GM18861 (cell line): Measurements from ENCODE around the gene PCDHA12.
"Not testable (repeated sequence)": the region's sequence is repeated elsewhere in the genome, so short reads cannot be mapped to it uniquely, and the experiment has no call there.

Source experiments
- ATAC-seq: cut with Tn5 transposase; IDR thresholded peaks from one replicate; pipeline ENCODE4 v1.9.1; 2021; ENCODE audit not compliant: unreplicated experiment

PCDHA12 gene

DNA sequence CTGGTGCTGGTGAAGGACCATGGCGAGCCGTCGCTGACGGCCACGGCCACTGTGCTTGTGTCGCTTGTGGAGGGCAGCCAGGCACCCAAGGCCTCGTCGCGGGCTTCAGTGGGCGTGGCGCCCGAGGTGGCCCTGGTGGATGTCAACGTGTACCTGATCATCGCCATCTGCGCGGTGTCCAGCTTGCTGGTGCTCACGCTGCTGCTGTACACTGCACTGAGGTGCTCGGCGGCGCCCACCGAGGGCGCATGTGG lies 17.2 kb upstream of the PCDHA12 start:
- ATAC-seq = no peak

DNA sequence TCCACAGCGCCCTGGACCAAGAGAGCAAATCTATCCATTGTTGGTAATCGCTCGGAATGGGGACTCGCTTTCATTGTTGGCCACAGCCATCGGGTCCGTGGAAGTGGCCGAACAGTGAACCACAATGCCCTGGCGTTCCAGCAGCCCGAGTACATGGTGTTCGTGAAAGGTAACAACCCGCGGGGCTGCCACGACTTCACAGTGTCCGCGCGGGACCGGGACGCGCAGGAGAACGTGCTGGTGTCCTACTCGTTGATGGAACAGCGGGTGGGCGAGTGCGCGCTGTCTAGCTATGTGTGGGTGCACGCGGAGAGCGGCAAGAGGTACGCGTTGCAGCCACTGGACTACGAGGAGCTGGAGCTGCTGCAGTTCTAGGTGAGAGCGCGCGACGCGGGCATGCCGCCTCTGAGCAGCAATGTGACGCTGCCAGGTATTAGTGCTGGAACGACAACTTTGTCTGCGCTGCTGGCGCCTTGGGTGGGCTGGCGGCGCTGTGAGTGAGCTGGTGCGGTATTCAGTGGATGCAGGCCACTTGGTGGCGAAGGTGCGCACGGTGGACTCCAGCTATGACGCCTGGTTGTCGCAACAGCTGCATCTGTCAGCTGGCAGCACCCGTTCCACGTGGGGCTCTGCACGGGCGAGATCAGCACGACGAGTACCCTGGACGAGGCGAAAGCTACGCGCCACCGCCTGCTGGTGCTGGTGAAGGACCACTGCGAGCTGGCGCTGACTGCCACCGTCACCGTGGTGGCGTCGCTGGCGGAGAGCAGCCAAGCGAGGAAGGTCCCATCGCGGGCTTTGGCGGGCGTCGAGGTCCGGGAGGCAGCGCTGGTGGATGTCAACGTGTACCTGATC lies 12.4 kb upstream of the PCDHA12 start:
- no peak for ATAC-seq

DNA sequence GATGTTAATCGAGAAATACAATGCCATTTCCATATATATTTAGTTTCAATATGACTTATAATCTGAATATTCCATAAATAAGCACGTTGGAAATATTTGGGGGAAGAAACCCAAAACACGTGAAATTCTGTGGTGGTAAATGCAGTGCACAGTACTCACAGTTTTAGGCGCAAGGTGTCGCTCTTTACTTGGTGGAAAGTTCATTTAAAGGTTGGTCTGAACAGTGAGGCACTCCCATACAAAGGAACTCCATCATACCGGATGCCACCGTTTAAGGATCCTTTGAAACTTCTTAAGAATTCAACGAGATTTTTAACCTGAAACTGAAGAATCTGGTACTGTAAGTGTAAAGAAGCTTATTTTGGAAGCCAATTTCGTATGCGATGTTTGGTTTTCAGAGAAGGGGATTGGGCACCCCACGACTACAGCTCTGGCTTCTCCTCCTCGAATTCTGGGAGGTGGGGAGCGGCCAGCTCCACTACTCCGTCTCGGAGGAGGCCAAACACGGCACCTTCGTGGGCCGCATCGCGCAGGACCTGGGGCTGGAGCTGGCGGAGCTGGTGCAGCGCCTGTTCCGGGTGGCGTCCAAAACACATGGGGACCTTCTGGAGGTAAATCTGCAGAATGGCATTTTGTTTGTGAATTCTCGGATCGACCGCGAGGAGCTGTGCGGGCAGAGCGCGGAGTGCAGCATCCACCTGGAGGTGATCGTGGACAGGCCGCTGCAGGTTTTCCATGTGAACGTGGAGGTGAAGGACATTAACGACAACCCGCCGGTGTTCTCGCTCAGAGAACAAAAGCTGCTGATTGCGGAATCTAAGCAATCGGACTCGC lies 6.2 kb upstream of the PCDHA12 start, which contains the start of gene PCDHA11:
PCDHA11 (plus strand) TSS at position 237 of the 834 bp plus-strand sequence; CDS start at position 384, 147 bp downstream.
- no peak for ATAC-seq

DNA sequence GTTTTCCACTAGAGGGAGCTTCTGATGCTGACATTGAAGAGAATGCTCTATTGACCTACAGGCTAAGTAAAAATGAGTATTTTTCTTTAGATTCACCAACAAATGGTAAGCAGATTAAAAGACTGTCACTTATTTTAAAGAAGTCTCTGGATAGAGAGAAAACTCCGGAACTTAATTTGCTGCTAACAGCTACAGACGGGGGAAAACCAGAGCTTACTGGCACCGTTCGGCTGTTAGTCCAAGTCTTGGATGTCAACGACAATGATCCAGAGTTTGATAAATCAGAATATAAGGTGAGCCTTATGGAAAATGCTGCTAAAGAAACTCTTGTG lies 5.6 kb upstream of the PCDHA12 start:
- no peak for ATAC-seq

DNA sequence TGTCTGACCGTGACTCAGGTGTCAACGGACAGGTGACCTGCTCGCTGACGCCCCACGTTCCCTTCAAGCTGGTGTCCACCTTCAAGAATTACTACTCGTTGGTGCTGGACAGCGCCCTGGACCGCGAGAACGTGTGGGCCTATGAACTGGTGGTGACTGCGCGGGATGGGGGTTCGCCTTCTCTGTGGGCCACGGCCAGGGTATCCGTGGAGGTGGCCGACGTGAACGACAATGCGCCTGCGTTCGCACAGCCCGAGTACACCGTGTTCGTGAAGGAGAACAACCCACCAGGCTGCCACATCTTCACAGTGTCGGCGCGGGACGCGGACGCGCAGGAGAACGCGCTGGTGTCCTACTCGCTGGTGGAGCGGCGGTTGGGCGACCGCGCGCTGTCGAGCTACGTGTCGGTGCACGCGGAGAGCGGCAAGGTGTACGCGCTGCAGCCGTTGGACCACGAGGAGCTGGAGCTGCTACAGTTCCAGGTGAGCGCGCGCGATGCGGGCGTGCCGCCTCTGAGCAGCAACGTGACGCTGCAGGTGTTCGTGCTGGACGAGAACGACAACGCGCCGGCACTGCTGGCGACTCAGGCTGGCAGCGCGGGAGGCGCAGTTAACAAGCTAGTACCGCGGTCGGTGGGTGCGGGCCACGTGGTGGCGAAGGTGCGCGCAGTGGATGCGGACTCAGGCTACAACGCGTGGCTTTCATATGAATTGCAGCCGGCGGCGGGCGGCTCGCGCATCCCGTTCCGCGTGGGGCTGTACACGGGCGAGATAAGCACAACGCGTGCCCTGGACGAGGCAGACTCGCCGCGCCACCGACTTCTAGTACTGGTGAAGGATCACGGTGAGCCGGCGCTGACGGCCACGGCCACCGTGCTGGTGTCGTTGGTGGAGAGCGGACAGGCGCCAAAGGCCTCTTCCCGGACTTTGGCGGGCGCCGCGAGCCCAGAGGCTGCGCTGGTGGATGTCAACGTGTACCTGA lies 4.6 kb upstream of the PCDHA12 start:
- no peak for ATAC-seq

DNA sequence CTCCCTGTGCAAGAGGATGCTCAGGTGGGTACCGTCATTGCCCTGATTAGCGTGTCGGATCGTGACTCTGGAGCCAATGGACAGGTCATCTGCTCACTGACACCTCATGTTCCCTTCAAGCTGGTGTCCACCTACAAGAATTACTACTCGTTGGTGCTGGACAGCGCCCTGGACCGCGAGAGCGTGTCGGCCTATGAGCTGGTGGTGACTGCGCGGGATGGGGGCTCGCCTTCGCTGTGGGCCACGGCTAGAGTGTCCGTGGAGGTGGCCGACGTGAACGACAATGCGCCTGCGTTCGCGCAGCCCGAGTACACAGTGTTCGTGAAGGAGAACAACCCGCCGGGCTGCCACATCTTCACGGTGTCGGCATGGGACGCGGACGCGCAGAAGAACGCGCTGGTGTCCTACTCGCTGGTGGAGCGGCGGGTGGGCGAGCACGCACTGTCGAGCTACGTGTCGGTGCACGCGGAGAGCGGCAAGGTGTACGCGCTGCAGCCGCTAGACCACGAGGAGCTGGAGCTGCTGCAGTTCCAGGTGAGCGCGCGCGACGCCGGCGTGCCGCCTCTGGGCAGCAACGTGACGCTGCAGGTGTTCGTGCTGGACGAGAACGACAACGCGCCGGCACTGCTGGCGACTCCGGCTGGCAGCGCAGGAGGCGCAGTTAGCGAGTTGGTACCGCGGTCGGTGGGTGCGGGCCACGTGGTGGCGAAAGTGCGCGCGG lies 1.6 kb downstream of the PCDHA12 start:
- not testable (repeated sequence) for ATAC-seq

DNA sequence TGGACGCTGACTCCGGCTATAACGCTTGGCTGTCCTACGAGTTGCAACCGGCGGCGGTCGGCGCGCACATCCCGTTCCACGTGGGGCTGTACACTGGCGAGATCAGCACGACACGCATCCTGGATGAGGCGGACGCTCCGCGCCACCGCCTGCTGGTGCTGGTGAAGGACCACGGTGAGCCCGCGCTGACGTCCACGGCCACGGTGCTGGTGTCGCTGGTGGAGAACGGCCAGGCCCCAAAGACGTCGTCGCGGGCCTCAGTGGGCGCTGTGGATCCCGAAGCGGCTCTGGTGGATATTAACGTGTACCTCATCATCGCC lies 2.1 kb downstream of the PCDHA12 start:
- no peak for ATAC-seq

DNA sequence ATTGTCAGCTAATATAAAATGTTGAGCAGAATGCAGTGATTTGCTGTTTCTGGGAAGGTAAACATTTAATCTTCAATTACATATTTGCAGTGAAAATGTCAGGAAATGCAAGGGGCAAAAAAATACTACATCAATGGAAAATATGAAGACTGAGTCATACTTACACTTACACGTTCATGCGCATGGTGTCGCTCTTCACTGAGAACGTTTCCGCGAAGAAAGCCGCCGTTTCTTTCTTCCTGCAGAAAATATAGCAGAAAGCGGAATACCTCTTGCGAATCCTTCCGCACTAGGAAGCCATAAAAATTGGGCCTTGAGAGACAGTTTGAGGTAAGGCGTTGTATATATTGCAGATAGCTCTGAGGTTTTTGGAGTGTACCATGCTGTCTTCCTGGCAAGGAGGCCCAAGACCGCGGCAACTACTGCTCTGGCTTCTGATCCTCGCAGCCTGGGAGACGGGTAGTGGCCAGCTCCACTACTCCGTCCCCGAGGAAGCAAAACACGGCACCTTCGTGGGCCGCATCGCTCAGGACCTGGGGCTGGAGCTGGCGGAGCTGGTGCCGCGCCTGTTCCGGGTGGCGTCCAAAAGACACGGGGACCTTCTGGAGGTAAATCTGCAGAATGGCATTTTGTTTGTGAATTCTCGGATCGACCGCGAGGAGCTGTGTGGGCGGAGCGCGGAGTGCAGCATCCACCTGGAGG lies 6.9 kb downstream of the PCDHA12 start, which contains the start of gene PCDHA13:
PCDHA13 (plus strand) TSS at position 236 of the 702 bp plus-strand sequence; CDS start at position 381, 145 bp downstream.
- ATAC-seq = no peak

DNA sequence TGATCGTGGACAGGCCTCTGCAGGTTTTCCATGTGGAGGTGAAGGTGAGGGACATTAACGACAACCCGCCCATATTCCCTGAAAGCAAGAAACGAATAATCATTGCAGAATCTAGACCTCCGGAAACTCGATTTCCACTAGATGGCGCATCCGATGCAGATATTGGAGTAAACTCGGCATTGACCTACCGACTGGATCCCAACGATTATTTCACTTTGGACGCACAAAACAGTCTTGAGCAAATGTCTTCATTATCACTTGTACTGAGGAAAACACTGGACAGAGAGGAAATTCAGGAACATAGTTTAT lies 7.4 kb downstream of the PCDHA12 start:
- ATAC-seq = no peak

DNA sequence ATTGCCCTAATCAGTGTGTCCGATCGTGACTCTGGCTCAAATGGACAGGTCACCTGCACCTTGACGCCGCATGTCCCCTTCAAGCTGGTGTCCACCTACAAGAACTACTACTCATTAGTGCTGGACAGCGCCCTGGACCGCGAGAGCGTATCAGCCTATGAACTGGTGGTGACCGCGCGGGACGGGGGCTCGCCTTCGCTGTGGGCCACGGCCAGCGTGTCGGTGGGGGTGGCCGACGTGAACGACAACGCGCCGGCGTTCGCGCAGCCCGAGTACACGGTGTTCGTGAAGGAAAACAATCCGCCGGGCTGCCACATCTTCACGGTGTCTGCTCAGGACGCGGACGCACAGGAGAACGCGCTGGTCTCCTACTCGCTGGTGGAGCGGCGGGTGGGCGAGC lies 8.3 kb downstream of the PCDHA12 start:
- no peak for ATAC-seq

DNA sequence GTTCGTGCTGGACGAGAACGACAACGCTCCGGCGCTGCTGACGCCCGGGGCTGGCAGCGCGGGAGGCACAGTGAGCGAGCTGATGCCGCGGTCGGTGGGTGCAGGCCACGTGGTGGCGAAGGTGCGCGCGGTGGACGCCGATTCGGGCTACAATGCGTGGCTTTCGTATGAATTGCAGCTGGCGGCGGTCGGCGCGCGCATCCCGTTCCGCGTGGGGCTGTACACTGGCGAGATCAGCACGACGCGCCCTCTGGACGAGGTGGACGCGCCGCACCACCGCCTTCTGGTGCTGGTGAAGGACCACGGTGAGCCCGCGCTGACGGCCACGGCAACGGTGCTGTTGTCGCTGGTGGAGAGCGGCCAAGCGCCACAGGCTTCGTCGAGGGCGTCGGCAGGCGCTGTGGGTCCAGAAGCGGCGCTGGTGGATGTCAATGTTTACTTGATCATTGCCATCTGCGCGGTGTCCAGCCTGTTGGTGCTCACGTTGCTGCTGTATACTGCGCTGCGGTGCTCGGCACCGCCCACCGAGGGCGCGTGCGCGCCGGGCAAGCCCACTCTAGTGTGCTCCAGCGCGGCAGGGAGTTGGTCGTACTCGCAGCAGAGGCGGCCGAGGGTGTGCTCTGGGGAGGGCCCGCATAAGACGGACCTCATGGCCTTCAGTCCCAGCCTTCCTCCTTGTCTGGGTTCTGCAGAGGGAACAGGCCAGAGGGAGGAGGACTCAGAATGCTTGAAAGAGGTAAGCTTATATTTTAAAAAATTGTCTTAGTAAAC lies 9.0 kb downstream of the PCDHA12 start:
- no peak for ATAC-seq

DNA sequence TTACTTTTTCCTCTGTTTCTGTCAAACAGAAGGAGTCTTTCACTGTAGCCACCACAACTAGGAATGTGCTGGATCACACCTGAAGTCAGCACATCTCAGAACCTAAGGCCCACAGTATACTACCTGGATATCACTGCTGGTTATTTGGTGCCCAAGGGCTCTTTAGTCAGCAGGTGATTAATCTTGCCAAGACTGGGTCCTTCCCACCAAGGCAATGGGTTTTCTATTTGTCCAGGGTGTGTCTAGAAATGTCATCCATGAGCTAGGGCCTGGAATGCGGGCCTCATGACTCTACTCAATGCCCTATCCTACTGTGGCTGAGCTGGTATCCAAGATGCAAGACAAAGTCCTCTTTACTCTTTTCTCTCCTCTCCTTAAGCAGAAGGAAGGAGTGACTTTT lies 41.2 kb downstream of the PCDHA12 start:
- ATAC-seq = no peak

DNA sequence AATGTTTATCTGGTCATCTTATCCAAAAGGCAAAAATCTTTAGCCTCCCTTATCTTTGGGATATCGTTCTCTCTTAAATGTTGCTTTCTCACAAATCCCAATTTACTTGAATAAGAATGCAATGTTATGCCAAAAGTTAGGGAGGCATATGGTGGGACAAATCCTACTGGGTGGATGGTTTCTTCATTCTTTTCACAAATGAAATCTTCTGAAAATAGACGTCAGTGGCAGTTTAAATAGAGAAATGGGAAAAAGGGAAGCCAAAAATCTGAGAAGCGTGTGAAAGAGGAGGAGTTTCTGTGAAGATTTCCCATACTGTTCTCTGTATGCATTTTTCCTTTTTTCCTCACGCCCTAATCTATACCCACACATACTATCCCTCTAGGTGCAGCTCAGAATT lies 48.5 kb downstream of the PCDHA12 start:
- ATAC-seq = no peak

DNA sequence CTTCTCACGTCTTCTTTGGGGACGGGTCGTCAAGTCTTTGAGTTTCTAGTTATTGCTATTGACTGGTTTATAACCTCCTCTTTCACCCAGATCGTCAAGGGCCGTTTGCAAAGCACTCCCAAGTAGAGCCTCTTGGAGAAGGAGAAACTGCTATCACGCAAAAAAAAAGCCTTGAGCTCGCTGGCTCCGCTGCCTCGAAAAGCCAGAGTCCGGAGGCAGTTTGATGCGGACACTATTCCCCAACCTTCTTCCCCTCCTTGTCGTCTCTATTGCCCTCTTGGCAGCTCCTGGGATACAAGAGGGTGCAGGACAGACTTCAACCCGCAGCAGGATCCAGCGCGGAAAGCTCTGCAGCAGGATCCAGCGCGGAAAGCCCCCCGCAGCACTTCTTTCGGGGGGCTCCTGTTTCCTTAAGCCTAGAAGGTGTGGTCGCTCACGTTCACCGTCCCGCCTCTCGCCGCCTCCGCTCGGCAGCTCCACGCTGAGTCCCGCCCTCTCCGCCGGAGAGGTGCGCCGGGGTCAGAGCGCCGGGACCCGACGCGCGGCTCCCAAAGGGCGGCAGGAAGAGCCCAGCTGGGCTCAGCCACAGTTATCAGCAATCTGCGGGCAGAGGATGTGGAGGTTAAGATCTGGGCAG lies 50.8 kb downstream of the PCDHA12 start, which contains the start of gene PCDHAC1:
PCDHAC1 (plus strand) TSS at position 494 of the 637 bp plus-strand sequence. CDS start 594 bp downstream, outside the sequence.
- ATAC-seq = no peak

DNA sequence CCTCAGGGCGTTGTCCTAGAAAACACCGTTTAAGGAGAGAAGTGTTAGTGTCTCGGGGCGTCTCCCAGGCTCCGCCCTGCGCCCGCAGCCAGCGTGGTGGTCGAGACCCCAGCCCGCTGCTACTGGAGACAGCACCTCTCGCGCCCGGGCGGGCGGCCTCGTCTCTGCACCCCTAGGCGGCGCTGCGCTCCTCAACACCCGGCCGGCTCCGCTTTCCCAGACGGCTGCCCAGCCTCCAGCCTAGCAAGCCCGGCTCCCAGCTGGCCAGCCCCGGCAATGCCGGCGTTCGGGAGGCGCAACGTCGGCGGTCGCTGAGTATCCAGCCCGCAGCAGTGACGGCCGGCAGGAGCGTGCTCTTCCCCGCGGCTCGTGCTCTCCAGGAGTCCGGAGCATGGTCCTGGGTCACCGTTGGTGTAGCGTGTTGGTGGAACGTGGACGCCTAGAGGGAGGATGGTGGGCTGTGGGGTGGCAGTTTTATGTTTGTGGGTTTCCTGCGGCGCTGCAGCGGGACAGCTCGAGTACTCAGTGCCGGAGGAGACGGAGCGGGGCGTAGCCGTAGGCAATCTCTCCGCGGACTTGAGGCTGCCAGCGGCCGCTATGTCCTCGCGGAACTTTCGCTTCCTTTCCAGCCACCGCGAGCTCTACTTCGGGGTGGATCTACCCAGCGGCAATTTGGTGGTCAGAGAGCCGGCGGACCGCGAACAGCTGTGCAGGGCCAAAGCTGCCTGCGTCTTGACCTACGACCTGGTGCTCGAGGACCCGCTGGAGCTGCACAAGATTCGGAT lies 51.5 kb downstream of the PCDHA12 start:
- ATAC-seq = no peak

DNA sequence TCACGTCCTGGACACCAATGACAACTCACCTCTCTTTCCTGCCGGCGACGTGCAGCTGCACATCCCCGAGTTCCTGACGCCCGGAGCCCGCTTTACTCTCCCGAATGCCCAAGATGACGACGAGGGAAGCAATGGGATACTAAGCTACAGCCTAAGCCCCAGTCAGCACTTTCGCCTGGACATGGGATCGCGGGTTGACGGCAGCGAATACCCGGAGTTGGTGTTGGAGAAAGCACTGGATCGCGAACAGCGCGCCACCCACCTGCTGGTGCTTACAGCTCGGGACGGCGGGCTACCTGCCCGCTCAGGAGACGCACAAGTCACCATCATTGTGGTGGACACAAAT lies 52.1 kb downstream of the PCDHA12 start:
- ATAC-seq = no peak
